ENCODE data around the gene SLC5A2.
"Not testable (repeated sequence)": the region's sequence is repeated elsewhere in the genome, so short reads cannot be mapped to it uniquely, and the experiment has no call there.

Gene SLC5A2

GRCh38 chr16:31478956-31479355 lies 4.0 kb upstream of the SLC5A2 start:
- H3K36me3 ChIP-seq (ENCODE audit: control insufficient read depth, insufficient read depth, low read length) = peaks cover 6% of the 10 kb centered on the region; the same call in 1 of the 2 replicates
- H3K9me3 ChIP-seq (ENCODE audit: control insufficient read depth, insufficient read depth, low read length) = no peaks in the 10 kb centered on the region
- H3K4me1 ChIP-seq (ENCODE audit: control insufficient read depth, insufficient read depth, low read length) = no peaks in the 10 kb centered on the region
- H3K27ac ChIP-seq (ENCODE audit: low read depth, low read length) = no peak overlapping the region
- no peak overlapping the region for H3K4me3 ChIP-seq (ENCODE audit: low read depth, low read length)
- no peak overlapping the region for H3K9ac ChIP-seq (ENCODE audit: low read depth, low read length)
- peaks cover 45% of the 10 kb centered on the region for H3K27me3 ChIP-seq (ENCODE audit: control insufficient read depth, insufficient read depth, low read length)

DNA sequence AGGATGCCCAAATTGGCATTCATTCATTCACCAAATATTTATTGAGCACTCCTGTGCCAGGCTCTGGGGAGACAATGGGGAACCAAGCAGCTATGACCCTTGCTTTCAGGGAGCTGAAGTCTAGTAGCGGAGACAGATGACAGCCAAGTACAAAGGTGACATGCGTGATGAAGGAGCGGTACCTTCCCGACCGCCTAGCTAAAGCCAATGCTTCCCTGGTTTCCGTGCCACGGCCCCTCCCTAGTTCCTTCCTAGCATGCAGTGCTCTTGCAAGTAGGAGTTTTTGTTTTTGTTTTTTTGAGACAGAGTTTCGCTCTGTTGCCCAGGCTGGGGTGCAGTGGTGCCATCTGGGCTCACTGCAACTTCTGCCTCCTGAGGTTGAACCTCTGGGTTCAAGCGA lies 3.2 kb upstream of the SLC5A2 start:
- Histone ChIP-seq H3K27ac (ENCODE audit: low read depth, low read length) (no peak overlapping the region), H3K36me3 (ENCODE audit: control insufficient read depth, insufficient read depth, low read length) (peaks cover 1% of the 10 kb centered on the region; the same call in 1 of the 2 replicates), H3K9ac (ENCODE audit: low read depth, low read length) (no peak overlapping the region), H3K4me3 (ENCODE audit: low read depth, low read length) (no peak overlapping the region), H3K27me3 (ENCODE audit: control insufficient read depth, insufficient read depth, low read length) (peaks cover 42% of the 10 kb centered on the region), H3K9me3 (ENCODE audit: control insufficient read depth, insufficient read depth, low read length) (no peaks in the 10 kb centered on the region), H3K4me1 (ENCODE audit: control insufficient read depth, insufficient read depth, low read length) (peaks cover 5% of the 10 kb centered on the region; the same call in 1 of the 2 replicates)

DNA sequence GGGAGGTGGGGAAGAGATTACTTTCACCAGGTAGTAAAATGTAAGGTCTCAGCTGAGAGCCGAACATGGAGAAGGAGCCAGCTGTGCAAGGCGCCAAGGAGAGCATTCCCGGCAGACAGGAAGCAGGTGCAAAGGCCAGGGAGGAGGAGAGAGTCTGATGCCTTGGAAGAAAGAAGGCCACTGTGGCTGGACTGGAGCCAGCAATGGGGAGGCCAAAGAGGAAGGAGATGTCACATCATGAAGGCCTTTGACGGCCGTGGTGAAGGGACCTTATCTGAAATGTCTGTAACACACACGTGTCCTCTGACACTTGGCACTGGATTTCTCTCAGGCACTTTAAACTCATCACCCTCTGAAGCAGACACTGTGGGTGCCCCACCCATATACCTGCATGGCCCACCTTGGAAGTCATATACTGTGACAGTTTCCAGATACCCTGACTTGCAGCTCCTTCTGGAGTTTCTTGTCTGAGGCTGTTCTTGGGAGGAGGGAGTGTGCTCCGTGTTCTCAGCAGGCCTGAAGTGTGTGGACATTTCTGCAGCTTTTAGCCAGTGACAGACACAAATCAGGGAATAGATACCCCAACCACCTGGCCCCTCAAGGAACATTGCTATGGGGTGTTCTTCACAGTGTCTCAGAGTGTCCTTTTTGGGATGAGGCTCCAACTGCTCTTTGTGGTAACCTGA lies 1.9 kb upstream of the SLC5A2 start:
- H3K9ac ChIP-seq (ENCODE audit: low read depth, low read length) = no peak overlapping the region
- H3K36me3 ChIP-seq (ENCODE audit: control insufficient read depth, insufficient read depth, low read length) = no peaks in the 10 kb centered on the region
- H3K9me3 ChIP-seq (ENCODE audit: control insufficient read depth, insufficient read depth, low read length) = no peaks in the 10 kb centered on the region
- peaks cover 42% of the 10 kb centered on the region for H3K27me3 ChIP-seq (ENCODE audit: control insufficient read depth, insufficient read depth, low read length)
- H3K27ac ChIP-seq (ENCODE audit: low read depth, low read length) = no peak overlapping the region
- H3K4me1 ChIP-seq (ENCODE audit: control insufficient read depth, insufficient read depth, low read length) = peaks cover 7% of the 10 kb centered on the region; the same call in 1 of the 2 replicates
- no peak overlapping the region for H3K4me3 ChIP-seq (ENCODE audit: low read depth, low read length)

- peaks cover 68% of the 10 kb centered on the region for H3K27me3 ChIP-seq (ENCODE audit: control insufficient read depth, insufficient read depth, low read length)
- H3K4me3 ChIP-seq (ENCODE audit: low read depth, low read length); H3K4me1 ChIP-seq (ENCODE audit: control insufficient read depth, insufficient read depth, low read length); H3K9me3 ChIP-seq (ENCODE audit: control insufficient read depth, insufficient read depth, low read length); H3K27ac ChIP-seq (ENCODE audit: low read depth, low read length); H3K9ac ChIP-seq (ENCODE audit: low read depth, low read length); H3K36me3 ChIP-seq (ENCODE audit: control insufficient read depth, insufficient read depth, low read length): not testable (repeated sequence)
Observed at GRCh38 chr16:31484048-31484447, 1.1 kb downstream of the SLC5A2 start.

- Histone ChIP-seq H3K4me1 (ENCODE audit: control insufficient read depth, insufficient read depth, low read length) (peaks cover 7% of the 10 kb centered on the region; the same call in 1 of the 2 replicates), H3K27ac (ENCODE audit: low read depth, low read length) (no peak overlapping the region), H3K4me3 (ENCODE audit: low read depth, low read length) (no peak overlapping the region), H3K27me3 (ENCODE audit: control insufficient read depth, insufficient read depth, low read length) (peaks cover 71% of the 10 kb centered on the region), H3K9me3 (ENCODE audit: control insufficient read depth, insufficient read depth, low read length) (no peaks in the 10 kb centered on the region), H3K36me3 (ENCODE audit: control insufficient read depth, insufficient read depth, low read length) (no peaks in the 10 kb centered on the region), H3K9ac (ENCODE audit: low read depth, low read length) (no peak overlapping the region)
Observed at GRCh38 chr16:31484491-31485171, 1.7 kb downstream of the SLC5A2 start.

DNA sequence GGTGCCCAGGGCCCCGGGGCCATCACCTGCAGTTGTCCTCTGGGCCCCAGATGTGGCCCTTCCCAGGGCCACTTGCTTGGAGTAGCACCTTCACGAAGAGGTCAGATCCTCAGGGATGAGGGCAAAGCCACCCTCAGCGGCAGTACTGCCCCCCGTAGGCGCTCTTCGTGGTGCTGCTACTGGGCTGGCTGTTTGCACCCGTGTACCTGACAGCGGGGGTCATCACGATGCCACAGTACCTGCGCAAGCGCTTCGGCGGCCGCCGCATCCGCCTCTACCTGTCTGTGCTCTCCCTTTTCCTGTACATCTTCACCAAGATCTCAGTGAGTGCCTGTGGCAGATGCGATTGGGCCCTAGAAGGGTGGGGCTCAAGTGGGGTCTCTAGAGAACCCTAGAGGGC lies 2.6 kb downstream of the SLC5A2 start:
- Histone ChIP-seq H3K4me3 (ENCODE audit: low read depth, low read length) (no peak overlapping the region), H3K9ac (ENCODE audit: low read depth, low read length) (no peak overlapping the region), H3K4me1 (ENCODE audit: control insufficient read depth, insufficient read depth, low read length) (peaks cover 7% of the 10 kb centered on the region; the same call in 1 of the 2 replicates), H3K27me3 (ENCODE audit: control insufficient read depth, insufficient read depth, low read length) (peaks cover 70% of the 10 kb centered on the region), H3K27ac (ENCODE audit: low read depth, low read length) (no peak overlapping the region), H3K9me3 (ENCODE audit: control insufficient read depth, insufficient read depth, low read length) (no peaks in the 10 kb centered on the region), H3K36me3 (ENCODE audit: control insufficient read depth, insufficient read depth, low read length) (0 out of 2 replicates have a peak, but pooled peaks cover under 1% of the 10 kb centered on the region)

DNA sequence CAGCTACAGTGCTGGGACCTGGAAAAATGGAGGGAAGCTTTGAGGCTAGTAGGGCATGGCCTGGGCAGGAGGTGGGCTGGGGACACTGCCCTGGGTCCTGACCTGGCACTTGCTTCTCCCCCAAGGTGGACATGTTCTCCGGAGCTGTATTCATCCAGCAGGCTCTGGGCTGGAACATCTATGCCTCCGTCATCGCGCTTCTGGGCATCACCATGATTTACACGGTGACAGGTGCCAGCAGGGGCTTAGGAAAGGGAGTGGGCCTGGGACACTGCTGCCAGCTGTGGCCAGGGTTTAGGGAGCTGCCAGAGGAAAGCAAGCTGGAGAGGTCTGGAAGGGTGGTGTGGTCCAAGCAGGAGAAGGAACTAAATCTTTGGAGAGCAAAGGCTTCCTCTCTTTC lies 3.1 kb downstream of the SLC5A2 start:
- no peak overlapping the region for H3K4me3 ChIP-seq (ENCODE audit: low read depth, low read length)
- H3K9ac ChIP-seq (ENCODE audit: low read depth, low read length) = no peak overlapping the region
- no peak overlapping the region for H3K27ac ChIP-seq (ENCODE audit: low read depth, low read length)
- peaks cover 7% of the 10 kb centered on the region; the same call in 1 of the 2 replicates for H3K4me1 ChIP-seq (ENCODE audit: control insufficient read depth, insufficient read depth, low read length)
- peaks cover 5% of the 10 kb centered on the region; the same call in 1 of the 2 replicates for H3K36me3 ChIP-seq (ENCODE audit: control insufficient read depth, insufficient read depth, low read length)
- no peaks in the 10 kb centered on the region for H3K9me3 ChIP-seq (ENCODE audit: control insufficient read depth, insufficient read depth, low read length)
- peaks cover 66% of the 10 kb centered on the region for H3K27me3 ChIP-seq (ENCODE audit: control insufficient read depth, insufficient read depth, low read length)

DNA sequence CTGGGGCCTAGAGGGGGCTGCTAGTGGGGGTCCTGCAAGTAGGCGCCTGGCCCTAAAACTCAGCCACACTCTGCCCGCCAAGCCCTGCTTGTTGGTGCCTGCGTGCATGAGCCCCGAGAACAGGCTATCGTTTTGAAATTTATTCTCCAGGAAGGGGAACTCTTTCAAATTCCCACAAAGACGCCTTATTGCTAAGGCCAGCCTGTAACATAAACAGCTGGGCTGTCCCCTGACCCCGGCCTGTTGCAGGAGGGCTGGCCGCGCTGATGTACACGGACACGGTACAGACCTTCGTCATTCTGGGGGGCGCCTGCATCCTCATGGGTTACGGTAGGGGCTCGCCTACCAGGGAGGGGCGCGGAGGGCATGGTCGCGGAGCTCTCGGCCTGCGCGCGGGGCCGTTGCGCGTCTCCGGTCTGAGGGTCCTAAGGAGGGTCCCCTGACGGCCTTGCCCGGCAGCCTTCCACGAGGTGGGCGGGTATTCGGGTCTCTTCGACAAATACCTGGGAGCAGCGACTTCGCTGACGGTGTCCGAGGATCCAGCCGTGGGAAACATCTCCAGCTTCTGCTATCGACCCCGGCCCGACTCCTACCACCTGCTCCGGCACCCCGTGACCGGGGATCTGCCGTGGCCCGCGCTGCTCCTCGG lies 4.3 kb downstream of the SLC5A2 start:
- peak overlapping the region; percentile 66 for H3K4me3 ChIP-seq (ENCODE audit: low read depth, low read length)
- peaks cover 12% of the 10 kb centered on the region; the same call in 1 of the 2 replicates for H3K36me3 ChIP-seq (ENCODE audit: control insufficient read depth, insufficient read depth, low read length)
- H3K9me3 ChIP-seq (ENCODE audit: control insufficient read depth, insufficient read depth, low read length) = no peaks in the 10 kb centered on the region
- no peak overlapping the region for H3K27ac ChIP-seq (ENCODE audit: low read depth, low read length)
- no peak overlapping the region for H3K9ac ChIP-seq (ENCODE audit: low read depth, low read length)
- peaks cover 7% of the 10 kb centered on the region; the same call in 1 of the 2 replicates for H3K4me1 ChIP-seq (ENCODE audit: control insufficient read depth, insufficient read depth, low read length)
- peaks cover 60% of the 10 kb centered on the region for H3K27me3 ChIP-seq (ENCODE audit: control insufficient read depth, insufficient read depth, low read length)

DNA sequence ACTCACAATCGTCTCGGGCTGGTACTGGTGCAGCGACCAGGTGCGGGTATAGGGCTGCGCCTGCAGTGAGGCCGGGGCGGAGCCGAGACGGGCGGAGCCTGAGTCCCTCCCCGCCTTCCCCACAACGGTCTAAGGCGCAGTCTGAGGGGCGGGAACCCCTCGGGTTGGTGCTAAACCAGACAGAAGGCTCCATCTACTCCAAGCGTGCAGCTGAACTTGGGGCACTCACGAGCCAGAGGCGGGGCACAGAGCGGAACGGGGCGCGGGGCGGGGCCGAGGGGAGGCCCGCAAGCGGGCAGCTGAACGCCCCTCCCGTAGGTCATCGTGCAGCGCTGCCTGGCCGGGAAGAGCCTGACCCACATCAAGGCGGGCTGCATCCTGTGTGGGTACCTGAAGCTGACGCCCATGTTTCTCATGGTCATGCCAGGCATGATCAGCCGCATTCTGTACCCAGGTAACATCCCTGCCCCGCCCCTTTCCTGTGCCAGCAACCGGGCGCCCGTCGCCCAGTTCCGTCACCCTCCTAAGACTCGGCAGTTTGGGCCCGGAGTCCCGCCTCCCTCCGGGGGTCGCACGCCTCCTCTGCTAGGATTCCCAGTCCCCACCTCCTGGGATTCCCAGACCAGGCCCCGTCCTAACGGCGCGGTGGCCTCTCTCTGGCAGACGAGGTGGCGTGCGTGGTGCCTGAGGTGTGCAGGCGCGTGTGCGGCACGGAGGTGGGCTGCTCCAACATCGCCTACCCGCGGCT lies 5.0 kb downstream of the SLC5A2 start:
- peaks cover 17% of the 10 kb centered on the region; the same call in 1 of the 2 replicates for H3K36me3 ChIP-seq (ENCODE audit: control insufficient read depth, insufficient read depth, low read length)
- H3K9me3 ChIP-seq (ENCODE audit: control insufficient read depth, insufficient read depth, low read length) = no peaks in the 10 kb centered on the region
- H3K27me3 ChIP-seq (ENCODE audit: control insufficient read depth, insufficient read depth, low read length) = peaks cover 55% of the 10 kb centered on the region
- peaks cover 7% of the 10 kb centered on the region; the same call in 1 of the 2 replicates for H3K4me1 ChIP-seq (ENCODE audit: control insufficient read depth, insufficient read depth, low read length)
- no peak overlapping the region for H3K27ac ChIP-seq (ENCODE audit: low read depth, low read length)
- H3K4me3 ChIP-seq (ENCODE audit: low read depth, low read length) = peak overlapping the region; percentile 66
- no peak overlapping the region for H3K9ac ChIP-seq (ENCODE audit: low read depth, low read length)

DNA sequence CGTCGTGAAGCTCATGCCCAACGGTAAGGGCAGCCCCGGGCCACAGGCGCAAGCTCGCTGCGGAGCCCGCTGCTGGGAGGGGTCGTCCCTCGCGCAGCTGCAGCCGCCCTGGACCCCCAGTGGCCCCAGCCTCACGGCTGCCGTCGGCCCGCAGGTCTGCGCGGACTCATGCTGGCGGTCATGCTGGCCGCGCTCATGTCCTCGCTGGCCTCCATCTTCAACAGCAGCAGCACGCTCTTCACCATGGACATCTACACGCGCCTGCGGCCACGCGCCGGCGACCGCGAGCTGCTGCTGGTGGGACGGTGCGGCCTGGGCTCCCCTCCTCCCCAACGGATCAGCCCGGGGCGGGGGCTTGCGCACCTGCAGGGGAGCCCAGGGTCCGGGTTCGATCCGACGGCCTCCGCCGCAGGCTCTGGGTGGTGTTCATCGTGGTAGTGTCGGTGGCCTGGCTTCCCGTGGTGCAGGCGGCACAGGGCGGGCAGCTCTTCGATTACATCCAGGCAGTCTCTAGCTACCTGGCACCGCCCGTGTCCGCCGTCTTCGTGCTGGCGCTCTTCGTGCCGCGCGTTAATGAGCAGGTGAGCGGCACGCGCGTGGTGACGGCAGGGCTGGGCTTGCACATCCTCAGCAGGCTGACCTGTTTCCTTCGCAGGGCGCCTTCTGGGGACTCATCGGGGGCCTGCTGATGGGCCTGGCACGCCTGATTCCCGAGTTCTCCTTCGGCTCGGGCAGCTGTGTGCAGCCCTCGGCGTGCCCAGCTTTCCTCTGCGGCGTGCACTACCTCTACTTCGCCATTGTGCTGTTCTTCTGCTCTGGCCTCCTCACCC lies 5.8 kb downstream of the SLC5A2 start:
- Histone ChIP-seq H3K9ac (ENCODE audit: low read depth, low read length) (no peak overlapping the region), H3K27ac (ENCODE audit: low read depth, low read length) (no peak overlapping the region), H3K9me3 (ENCODE audit: control insufficient read depth, insufficient read depth, low read length) (no peaks in the 10 kb centered on the region), H3K36me3 (ENCODE audit: control insufficient read depth, insufficient read depth, low read length) (peaks cover 20% of the 10 kb centered on the region; the same call in 1 of the 2 replicates), H3K4me1 (ENCODE audit: control insufficient read depth, insufficient read depth, low read length) (peaks cover 7% of the 10 kb centered on the region; the same call in 1 of the 2 replicates), H3K4me3 (ENCODE audit: low read depth, low read length) (peak overlapping the region; percentile 66), H3K27me3 (ENCODE audit: control insufficient read depth, insufficient read depth, low read length) (peaks cover 55% of the 10 kb centered on the region)

Data from HUES48 (cell line).